ENCODE measurements around the gene SCLY.

Gene SCLY

DNA sequence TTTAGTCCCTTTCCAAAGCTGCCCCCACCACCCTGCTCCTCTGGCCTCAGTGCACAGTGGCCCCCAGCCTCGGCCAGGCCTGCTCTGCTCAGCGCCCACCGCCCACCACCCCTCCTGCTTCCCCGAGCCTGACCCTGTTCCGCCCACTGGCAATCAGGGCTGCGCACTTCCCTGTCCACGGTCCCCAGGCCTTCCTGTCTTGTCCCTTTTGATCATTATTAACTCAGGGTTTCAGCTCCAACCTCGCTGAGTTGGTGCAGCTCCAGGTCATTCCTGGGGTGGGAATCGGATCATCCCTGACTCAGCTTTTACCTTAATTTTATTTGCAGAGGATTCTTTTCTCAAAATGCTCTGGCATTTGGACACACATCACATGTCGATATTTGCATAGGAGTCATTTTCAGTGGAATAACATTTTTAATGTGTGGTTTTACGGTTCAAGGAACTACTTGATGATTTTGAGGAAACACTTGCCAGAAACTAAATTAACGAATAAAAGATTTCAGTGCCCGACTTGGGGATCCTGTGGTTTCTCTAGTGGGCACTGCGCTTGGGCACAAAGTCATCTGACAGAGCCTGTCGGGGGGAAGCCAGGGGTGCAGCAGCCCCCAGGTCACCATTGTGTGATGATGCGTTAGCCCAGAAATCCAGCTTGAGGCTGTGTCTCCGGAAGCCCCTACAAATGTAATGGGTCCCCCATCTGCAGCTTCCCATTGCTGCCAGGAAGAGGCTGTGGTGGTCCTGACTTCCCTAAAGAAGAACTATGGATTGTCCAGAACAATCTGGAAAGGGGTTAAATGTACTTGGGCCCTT is 38.3 kb downstream of the SCLY start:
- DNase-seq = peak; percentile 18

DNA sequence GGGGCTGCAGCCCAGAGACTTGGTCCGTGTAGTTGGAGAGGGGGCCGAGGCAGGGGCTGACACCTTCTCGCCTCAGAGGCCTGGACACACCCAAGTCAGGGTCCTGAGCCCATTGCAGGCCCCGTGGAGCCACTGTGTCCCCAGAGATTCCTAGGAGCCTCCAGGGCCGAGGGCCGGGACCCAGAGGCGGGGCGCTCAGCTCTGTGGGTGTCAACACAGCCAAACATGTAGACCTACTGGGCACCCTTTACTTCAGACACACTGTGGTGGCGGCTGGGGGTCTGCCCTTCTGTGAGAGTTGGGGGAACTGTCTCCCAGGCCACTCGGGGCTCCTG is 38.9 kb downstream of the SCLY start:
- DNase-seq = peak; percentile 30

DNA sequence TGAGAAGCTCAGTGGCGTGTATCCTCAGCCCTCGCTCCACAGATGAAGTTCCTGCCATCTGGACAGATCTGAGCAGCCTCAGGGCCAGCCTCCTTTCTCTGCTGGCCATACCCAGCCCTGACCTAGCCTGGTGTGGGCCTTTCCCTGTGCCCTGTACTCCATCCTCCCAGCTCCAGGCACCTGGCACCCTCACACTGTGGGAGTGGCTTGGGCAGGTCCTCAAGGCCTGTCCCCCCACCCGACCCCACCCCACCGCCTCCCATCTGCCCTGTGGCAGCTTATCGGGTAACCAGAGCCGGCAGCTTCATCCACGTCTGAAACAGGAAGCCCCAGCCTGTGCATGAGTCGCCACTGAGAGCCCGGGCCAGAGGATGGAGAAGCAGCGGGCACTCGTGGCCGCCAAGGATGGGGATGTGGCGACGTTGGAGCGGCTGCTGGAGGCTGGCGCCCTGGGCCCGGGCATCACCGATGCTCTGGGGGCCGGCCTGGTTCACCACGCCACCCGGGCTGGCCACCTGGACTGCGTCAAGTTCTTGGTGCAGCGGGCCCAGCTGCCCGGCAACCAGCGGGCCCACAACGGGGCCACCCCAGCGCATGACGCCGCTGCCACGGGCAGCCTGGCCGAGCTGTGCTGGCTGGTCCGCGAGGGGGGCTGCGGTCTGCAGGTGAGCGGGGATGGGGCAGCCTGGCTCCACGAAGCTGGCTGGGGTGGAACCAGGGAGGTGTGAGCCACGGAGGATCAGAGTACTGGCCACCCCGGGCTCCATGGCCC is 39.4 kb downstream of the SCLY start, which contains the start of gene ESPNL:
Gene ESPNL (plus strand): TSS at position 292 of the 772 bp plus-strand sequence. CDS start 80 bp downstream, at position 372.
- no peak for DNase-seq

DNA sequence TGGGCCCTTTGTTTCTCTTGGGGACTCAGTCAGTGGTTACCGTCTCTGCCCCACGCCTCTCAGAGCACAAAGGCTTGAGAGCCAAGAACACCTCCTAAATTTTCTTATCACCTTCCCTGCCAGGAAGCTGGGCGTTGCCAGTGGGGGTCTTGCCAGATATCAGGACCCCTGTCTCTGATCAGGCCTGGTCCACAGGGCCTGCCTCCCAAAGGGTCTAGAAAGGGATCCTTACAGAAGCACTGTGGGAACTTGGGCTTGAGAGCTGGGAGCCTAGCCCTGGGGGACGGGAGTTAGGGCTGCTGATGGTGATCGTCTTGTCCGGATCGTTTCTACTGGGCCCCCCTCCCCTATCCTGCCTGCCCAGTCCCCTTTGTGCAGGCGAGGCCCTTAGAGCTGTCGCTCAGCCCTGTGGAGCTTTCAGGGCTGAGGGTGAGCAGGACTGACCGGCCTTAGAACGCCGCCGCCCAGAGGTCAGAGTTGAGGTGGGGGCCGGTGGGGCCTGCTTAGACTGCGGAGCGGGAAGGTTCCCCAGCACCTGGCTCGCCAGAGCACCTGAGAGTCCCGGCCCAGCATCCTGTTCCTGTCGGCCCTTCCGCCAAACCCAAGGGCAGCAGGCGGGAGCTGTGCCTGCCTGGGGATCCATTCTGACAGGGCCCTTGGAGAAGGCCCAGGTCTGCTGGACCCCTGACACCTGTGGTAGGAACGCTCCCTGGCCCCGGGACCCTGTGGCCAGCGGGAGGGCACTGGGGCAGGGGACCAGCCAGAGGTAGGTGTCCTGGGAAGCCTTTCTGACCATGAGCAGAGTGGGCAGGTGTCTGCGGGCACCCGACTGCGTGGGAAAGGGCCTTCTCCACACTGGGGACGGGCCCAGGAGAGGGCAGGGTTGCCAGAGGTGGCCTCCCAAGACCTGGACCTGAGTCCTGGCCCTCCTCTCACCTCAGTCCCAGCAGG is 40.3 kb downstream of the SCLY start:
- DNase-seq = peak; percentile 17

DNA sequence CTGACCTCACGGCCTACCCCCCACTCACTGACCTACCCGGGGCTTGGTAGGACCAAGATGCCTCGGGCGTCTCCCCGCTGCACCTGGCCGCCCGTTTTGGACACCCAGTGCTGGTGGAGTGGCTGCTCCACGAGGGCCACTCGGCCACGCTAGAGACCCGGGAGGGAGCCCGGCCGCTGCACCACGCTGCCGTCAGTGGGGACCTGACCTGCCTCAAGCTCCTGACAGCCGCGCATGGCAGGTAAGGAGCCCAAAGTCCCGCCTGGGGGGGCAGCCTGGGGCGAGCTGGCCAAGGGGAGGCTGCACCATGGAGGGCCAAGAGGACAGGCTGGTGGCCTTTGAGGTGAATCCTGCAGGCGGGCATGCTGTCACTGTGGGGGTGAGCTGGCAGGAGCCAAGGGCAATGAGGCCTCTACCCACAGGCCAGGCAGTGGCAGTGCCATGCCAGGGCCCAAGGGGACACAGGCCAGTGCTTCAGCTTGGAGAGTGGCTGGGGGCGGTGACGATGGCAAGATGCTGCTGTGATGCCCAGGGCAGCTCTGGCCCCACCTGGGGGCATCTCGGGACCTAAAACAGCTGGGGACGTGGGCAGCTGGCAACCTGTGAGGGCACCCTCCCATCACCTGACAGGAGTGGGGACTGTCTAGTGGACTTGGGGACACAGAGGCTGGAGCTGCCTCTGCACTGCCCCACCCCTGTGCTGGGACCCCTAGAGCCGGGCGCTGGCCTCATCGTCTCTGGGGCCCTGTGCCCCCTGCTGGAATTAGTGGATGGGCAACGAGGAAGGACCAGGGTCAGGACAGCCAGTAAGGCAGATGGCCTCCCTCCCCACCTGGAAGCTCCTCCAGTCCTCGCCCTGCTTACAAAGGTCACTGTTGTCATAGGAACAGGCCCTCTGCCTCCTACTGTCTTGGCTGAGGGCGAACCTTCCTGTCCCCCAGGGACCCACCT is 41.4 kb downstream of the SCLY start:
- DNase-seq = no peak

DNA sequence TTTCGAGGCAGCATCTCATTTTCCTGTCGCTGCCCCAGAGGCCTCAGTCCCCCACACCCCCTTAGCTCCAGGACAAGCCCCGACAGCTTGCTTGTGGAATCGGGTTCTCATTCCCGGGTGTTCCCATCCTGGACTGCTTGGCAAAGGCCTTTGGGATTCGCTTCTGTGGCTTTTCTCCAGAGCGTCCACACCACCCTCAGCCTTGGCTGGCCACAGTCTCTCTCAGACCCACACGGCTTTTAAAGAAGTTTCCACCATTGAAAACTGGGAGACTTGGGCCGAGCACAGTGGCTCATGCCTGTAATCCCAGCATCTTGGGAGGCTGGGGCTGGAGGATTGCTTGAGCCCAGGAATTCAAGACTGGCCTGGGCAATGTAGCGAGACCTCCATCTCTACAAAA is 42.1 kb downstream of the SCLY start:
- no peak for DNase-seq

DNA sequence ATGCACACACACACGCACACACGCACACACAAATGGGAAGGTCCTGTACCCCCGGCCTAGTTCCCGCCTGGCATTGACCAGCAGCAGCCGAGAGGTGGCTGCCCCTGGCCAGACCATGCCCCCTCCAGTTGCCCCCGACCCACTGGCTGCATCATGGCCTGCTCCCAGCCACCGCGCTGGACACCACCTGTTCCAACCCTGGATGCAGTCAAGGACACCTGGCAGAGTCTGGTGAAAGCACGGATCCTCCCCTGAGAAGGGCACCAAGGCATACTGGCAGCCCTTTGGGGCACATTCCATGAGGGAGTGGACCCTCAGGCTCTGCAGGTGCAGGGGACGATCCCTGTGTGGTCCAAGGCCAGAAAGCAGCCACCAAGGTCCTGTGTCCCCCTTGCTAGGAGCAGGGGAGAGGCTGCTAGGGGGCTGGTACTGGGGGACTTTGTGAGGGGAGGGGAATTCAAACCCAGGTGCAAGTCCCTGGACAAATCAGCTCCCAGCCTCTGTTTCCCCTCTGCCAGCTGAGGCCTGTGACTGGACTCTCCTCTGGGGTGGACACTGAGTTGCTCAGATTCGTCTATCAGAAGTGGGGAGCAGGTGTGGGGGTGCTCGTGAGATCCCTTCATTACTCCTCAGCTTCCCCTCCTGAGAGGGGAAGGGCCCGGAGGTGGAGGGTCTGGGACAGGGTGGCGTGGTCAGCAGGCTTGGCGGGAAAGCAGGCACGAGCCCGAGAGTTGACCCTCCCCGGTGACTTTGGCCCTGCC is 42.8 kb downstream of the SCLY start:
- DNase-seq = no peak

DNA sequence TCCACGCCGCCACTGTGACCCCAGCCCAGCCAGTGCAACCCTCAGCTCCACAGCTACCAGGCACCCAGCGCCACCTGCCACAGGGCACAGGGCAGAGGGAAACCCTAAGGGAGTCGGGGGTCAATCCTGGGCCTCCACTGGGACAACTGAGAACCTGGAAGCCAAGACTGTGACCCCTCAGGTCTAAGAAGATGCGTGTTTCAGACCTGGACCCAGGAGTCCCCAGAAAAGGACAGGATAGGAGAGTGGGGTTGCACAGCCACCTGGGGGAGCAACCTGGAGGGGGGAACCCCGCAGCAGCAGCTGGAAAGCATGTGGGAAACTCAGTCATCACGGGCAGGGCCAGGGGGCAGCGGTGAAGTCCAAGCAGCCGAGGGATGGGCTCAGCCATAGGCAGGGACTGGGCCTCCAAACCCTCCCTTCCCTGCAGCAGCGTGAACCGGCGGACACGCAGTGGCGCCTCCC is 43.5 kb downstream of the SCLY start:
- DNase-seq = no peak

DNA sequence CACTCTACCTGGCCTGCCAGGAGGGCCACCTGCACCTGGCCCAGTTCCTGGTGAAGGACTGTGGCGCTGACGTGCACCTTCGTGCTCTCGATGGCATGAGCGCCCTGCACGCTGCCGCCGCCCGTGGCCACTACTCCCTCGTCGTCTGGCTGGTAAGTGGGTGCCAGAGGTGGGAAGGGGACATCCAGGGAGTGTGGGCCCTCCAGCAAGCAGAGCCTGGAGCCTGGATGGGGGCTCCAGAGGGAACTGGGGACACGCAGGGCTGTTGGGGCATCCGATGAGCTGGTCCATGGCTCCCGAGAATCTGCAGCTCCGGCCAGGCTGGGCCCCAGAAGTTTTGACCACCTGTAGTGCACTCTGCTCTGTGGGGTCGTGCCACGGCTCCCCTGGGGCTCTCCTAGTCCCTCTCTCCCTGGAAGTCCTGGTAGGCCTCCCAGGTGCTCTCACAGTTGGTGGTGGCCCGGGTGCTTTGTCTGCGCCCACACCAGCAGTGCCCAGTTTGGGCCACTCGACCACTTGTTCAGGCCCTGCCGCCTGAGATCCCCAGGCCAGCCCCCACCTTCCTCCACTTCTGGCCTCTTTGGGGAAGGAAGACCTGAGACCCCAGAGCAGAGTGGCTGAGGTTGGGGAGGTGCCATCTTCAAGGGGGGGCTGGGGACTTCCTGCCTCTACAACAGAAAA is 44.0 kb downstream of the SCLY start:
- DNase-seq = no peak

DNA sequence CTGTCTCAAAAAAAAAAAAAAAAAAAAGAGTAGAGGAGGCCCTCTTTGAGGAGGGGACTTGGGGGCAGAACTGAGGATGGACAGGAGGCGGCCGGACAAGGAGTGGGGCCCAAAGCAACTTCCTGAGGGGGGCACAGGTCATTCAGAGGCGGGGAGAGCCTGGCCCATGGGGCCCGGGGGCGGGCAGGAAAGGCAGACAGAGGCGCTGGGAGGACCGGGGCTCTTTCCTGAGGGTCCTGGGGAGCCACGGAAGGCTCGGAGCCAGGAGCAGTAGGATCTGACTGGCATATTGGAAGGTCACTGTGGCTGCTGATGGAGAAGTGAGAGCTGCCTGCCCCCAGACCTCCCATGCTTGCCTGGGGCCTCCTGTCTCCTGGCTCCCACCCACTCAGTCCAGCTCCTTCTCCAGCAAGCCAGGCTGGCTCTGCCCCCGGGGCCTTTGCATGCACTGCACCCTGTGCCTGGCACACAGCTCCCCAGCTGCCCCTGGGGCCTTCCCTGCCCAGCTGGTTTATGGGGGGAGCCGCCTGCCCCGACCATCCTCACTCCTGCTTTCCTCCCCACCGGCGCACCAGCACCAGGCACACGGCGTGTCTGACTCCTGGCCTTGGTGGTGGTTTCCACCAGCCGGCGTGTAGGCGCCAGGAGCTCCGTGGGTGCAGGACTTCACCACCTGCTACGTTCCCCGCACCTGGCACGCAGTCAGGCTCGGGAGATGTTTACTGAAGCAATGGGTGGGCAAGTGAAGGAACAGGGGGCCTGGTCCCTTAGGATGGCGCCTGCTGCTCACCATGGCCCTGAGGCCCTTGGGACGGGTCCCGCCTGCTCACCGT is 44.9 kb downstream of the SCLY start:
- DNase-seq = peak; percentile 18

DNA sequence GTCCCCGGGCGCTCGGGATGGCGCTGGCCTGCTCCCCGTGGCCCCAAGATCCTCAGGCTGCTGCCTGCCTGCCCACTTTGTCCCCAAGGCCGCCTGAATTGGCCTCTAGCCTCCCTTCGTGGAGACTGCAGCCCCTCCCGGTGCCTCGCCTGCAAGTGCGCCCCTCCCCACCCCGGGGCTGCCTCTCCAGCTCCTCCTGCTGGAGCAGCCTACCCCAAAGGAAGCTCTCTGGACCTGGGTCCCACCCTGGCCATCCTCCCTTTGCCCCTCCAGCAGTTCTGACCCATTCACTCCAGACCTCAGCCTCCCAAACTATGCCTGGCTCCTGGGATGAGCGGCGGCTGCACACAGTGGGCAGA is 45.5 kb downstream of the SCLY start:
- DNase-seq = no peak

DNA sequence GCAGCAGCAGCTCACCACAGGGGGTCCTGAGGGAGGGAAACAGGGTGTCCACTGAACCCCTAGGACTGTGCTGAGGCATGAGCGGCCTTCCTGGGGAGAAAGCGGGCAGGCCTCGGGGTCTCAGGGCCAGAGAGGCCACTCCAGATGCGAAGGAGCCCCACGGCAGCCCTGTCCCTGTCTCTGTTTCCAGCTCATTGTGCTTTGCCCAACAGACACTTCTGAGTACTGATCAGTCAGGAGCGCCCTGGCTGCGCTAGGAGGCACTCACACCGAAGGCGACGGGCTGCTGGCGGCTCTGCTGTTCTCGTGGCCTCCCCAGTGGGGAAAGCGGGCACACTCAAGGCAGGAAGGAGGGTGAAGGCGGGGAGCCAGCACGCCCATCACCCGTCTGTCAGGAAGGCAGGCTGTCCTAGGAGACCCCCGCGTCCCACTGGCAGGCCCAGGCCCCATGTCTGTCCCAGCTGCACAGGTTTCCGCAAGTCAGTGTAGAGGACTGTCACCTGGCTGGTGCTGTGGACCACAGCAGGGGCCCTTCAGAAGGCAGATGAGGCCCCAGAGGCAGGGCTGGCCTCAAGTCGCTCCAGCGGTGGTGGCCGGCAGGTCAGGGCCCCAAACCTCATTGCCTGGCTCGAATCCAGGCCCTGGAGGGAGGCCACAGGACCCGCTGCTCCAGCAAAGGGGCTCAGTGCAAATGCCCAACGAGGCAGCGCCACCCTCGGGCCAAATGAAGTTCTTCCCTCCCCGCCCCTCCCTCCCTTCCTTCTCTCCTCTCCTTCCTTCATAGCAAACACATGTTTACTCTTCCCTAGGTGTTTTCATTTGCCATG is 46.1 kb downstream of the SCLY start:
- peak; percentile 26 for DNase-seq

DNA sequence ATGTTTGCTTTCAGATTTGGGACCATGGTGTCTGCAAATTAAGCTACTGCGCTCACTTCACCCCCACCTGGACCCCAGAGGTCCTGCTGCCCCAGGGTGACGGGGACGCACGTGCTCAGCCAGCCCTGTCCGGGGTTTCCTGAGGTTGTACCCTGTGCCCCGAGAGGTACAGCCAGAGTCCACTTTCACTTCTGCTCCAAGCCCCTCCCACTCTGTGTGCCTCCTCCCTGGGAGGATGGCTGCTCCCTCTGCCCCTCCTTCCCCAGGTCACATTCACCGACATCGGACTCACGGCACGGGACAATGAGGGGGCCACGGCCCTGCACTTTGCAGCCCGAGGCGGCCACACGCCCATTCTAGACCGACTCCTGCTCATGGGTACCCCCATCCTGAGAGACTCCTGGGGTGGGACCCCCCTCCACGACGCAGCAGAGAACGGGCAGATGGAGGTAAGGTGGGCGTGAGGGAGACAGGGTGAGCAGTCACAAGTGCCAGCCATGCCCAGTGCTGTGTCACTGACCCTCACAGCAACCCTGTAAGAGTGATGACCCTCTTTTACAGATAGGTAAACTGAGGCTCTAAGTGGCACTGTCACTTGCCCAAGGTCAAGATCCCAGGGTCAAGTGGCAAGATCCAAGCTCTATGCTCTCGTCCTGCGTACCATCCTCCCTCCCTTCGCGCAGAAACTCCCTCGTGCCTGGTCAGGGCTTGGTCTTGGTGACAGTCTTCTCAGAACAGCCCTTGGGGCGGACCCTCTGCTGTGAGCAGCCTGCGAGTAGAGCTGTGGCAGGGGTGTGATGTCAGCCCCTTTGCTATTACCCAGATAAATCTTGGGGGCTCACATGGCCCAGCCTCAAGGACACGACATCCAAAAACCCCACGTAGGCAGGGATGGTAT is 47.0 kb downstream of the SCLY start:
- peak; percentile 20 for DNase-seq

DNA sequence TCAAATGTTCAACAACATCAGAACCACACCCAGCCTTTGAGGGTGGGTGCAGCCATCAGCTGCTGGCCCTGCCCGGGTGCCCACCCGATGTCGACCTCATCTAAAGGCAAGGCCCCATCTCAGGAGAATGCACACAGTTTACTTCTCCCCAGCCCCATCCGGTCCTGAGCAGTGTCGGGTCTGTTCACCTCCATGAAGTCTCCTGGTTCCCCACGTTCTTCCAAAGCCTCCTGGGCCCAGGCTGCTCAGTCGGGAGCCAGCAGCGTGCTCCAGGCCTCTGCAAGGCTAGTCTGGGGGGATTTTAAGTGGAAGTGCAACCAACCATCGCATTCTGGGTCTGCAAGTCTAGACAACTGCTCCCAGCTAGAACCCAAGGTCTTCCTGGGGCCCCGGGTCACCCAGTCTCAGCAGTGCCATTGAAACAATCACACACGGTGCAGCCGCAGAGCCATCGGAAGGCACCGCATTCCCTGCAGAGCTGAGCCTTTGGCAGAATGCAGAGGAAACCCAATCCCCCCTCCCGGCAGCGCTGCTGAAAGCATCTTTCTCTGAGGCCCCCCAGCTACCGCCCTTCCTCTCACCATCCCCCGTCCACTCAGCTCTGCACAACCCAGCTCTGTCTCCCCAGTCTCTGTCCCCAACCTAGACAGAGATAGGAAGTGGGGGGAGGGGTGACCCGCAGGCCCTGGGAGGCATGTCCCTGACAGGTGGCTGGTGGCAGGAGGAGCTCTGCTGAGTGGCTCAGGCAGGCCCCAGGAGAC is 47.8 kb downstream of the SCLY start:
- peak; percentile 52 for DNase-seq

DNA sequence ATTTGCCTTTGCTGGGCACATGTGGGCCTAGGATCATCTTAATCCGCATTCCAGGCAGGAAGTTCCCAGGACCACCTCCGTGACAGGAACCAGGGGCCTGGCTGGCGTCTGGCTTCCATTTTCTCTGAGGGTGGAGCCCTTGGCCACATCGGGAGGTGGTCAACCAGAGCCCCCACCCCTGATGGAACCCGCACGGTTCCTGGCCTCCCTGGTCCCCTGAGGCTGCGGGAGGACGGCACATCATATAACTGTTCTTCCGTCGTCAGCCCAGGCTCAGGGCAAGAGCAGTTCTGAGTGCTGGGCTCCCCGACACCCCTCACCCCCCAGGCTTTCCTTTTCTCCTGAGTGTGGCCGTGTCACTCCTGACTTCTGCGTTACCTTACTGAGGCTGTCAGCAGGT is 52.8 kb downstream of the SCLY start:
- no peak for DNase-seq

DNA sequence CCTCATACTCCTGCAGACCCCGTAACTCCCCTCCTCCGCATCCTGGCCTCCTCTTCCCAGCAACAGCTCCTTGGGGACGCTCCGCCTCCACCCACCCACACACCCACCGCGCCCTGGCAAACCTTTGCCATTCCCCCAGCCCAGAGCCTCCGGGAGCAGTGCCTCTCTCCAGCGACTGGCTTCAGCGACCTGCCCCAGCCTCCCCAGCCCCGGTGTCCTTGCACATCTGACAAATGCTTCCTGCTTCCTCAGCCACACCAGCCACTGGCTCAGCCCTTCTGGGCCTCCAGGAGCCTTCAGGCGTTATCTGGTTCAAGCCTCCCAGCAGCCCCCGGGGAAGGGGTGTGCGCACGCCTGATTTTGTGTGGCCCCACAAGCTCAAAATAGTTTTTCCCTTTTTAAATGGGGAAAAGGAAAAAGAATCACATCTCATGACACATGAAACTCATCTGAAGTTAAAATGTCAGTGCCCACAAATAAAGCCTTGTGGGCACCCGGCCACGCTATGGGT is 53.6 kb downstream of the SCLY start:
- DNase-seq = no peak

Measured in femur (tissue), 1 donor.